ENCODE results near the gene OR51I2. TPM values are rescaled to one million over a fixed set of nuclear protein-coding genes. Genes with fewer than 3 reads are reported as not detected.

Gene OR51I2
- polyA plus RNA-seq, 5 donors, result not detected

- no peak for DNase-seq
Measured at GRCh38 chr11:5505363-5506048, 56.4 kb downstream of the OR51I2 start.

Other genes with a start within 250 kb of the OR51I2 start
- gene OR51V1, start 248.6 kb upstream of the OR51I2 start, polyA plus RNA-seq (ENCODE audit: insufficient read depth in 1 of 5, insufficient read length in 5 of 5, low replicate concordance in 1 of 5), result not detected
- 100 to 1,000 TPM; 224 to 542 (median 306) TPM for gene HBB, start 222.3 kb upstream of the OR51I2 start, polyA plus RNA-seq (ENCODE audit: insufficient read depth in 1 of 5, insufficient read length in 5 of 5, low replicate concordance in 1 of 5)
- 1 to 10 TPM in 1 of 5 donors, under 1 TPM in 4; 0.53 to 1.7 (median 0.76) TPM for gene HBD, start 214.8 kb upstream of the OR51I2 start, polyA plus RNA-seq (ENCODE audit: insufficient read depth in 1 of 5, insufficient read length in 5 of 5, low replicate concordance in 1 of 5)
- 1,000 to 10,000 TPM in 2 of 5 donors, 10 to 100 TPM in 2, 1 to 10 TPM in 1; 5.7 to 2,030 (median 15.8) TPM for gene HBG1, start 199.5 kb upstream of the OR51I2 start, polyA plus RNA-seq (ENCODE audit: insufficient read depth in 1 of 5, insufficient read length in 5 of 5, low replicate concordance in 1 of 5)
- gene HBG2, start 194.5 kb upstream of the OR51I2 start, polyA plus RNA-seq (ENCODE audit: insufficient read depth in 1 of 5, insufficient read length in 5 of 5, low replicate concordance in 1 of 5), result 1,000 to 10,000 TPM; 2,971 to 7,439 (median 4,881) TPM
- 10 to 100 TPM in 3 of 5 donors, 1 to 10 TPM in 2; 6.2 to 50.3 (median 10.6) TPM for gene HBE1, start 179.4 kb upstream of the OR51I2 start, polyA plus RNA-seq (ENCODE audit: insufficient read depth in 1 of 5, insufficient read length in 5 of 5, low replicate concordance in 1 of 5)
- gene OR51B4, start 147.4 kb upstream of the OR51I2 start, polyA plus RNA-seq (ENCODE audit: insufficient read depth in 1 of 5, insufficient read length in 5 of 5, low replicate concordance in 1 of 5), result under 1 TPM; 0.18 to 0.72 (median 0.38) TPM
- gene OR51B2, start 125.0 kb upstream of the OR51I2 start, polyA plus RNA-seq (ENCODE audit: insufficient read depth in 1 of 5, insufficient read length in 5 of 5, low replicate concordance in 1 of 5), result under 1 TPM in 2 of 5 donors, not detected in 3; 0.16 to 0.32 TPM
- gene OR51B5, start 105.8 kb upstream of the OR51I2 start, polyA plus RNA-seq (ENCODE audit: insufficient read depth in 1 of 5, insufficient read length in 5 of 5, low replicate concordance in 1 of 5), result 1 to 10 TPM in 1 of 5 donors, under 1 TPM in 4; 0.27 to 1.3 (median 0.53) TPM
- gene OR51B6, start 97.8 kb upstream of the OR51I2 start, polyA plus RNA-seq (ENCODE audit: insufficient read depth in 1 of 5, insufficient read length in 5 of 5, low replicate concordance in 1 of 5), result under 1 TPM in 1 of 5 donors, not detected in 4; 0.16 TPM
- under 1 TPM in 4 of 5 donors, not detected in 1; 0.06 to 0.13 (median 0.10) TPM for gene OR51M1, start 65.5 kb upstream of the OR51I2 start, polyA plus RNA-seq (ENCODE audit: insufficient read depth in 1 of 5, insufficient read length in 5 of 5, low replicate concordance in 1 of 5)
- gene OR51Q1, start 27.2 kb upstream of the OR51I2 start, polyA plus RNA-seq (ENCODE audit: insufficient read depth in 1 of 5, insufficient read length in 5 of 5, low replicate concordance in 1 of 5), result not detected
- not detected for gene OR51I1, start 7.8 kb upstream of the OR51I2 start, polyA plus RNA-seq (ENCODE audit: insufficient read depth in 1 of 5, insufficient read length in 5 of 5, low replicate concordance in 1 of 5)
- gene OR52D1, start 39.4 kb downstream of the OR51I2 start, polyA plus RNA-seq (ENCODE audit: insufficient read depth in 1 of 5, insufficient read length in 5 of 5, low replicate concordance in 1 of 5), result under 1 TPM in 1 of 5 donors, not detected in 4; 0.10 TPM
- not detected for gene UBQLN3, start 60.6 kb downstream of the OR51I2 start, polyA plus RNA-seq (ENCODE audit: insufficient read depth in 1 of 5, insufficient read length in 5 of 5, low replicate concordance in 1 of 5)
- gene UBQLNL, start 67.4 kb downstream of the OR51I2 start, polyA plus RNA-seq (ENCODE audit: insufficient read depth in 1 of 5, insufficient read length in 5 of 5, low replicate concordance in 1 of 5), result 1 to 10 TPM; 1.5 to 2.0 (median 1.7) TPM
- under 1 TPM in 2 of 5 donors, not detected in 3; 0.17 to 0.18 TPM for gene OR52H1, start 99.2 kb downstream of the OR51I2 start, polyA plus RNA-seq (ENCODE audit: insufficient read depth in 1 of 5, insufficient read length in 5 of 5, low replicate concordance in 1 of 5)
- under 1 TPM in 4 of 5 donors, not detected in 1; 0.11 to 0.44 (median 0.34) TPM for gene OR52B6, start 131.6 kb downstream of the OR51I2 start, polyA plus RNA-seq (ENCODE audit: insufficient read depth in 1 of 5, insufficient read length in 5 of 5, low replicate concordance in 1 of 5)
- gene TRIM6, start 147.3 kb downstream of the OR51I2 start, polyA plus RNA-seq (ENCODE audit: insufficient read depth in 1 of 5, insufficient read length in 5 of 5, low replicate concordance in 1 of 5), result 1 to 10 TPM; 4.7 to 7.5 (median 7.1) TPM
- 10 to 100 TPM; 15.6 to 28.6 (median 23.9) TPM for gene TRIM34, start 175.7 kb downstream of the OR51I2 start, polyA plus RNA-seq (ENCODE audit: insufficient read depth in 1 of 5, insufficient read length in 5 of 5, low replicate concordance in 1 of 5)
- 10 to 100 TPM; 45.7 to 67.7 (median 62.4) TPM for gene TRIM5, start 235.8 kb downstream of the OR51I2 start, polyA plus RNA-seq (ENCODE audit: insufficient read depth in 1 of 5, insufficient read length in 5 of 5, low replicate concordance in 1 of 5)
- 10 to 100 TPM; 19.7 to 38.0 (median 26.7) TPM for gene TRIM22, start 240.5 kb downstream of the OR51I2 start, polyA plus RNA-seq (ENCODE audit: insufficient read depth in 1 of 5, insufficient read length in 5 of 5, low replicate concordance in 1 of 5)

Measured in right lung (tissue), 5 donors.